H1 (cell line): ENCODE results near the gene GSTT4. TPM values are rescaled to one million over a fixed set of nuclear protein-coding genes. Genes with fewer than 3 reads are reported as not detected.

Experiments
- CTCF ChIA-PET: fragments of 300-600 bp; sonication (Branson Sonifier 250); formaldehyde crosslinking; loops from one replicate; lab custom pipeline; 2021; ENCODE audit not compliant: partially characterized antibody; lab: Charles Lee
- POLR2A ChIA-PET: fragments of 300-600 bp; sonication (Branson Sonifier 250); formaldehyde crosslinking; loops from one replicate; lab custom pipeline; 2021; ENCODE audit warnings: inconsistent platforms; ENCODE audit not compliant: partially characterized antibody; lab: Charles Lee
- DNase-seq, 2 experiments: peaks; one replicate each; pipeline versions ENCODE4 v3.0.0 to v3.0.0-alpha.2; 2010 to 2022; ENCODE audit warnings: low spot score in 2 of 2, low read depth in 1 of 2, mixed read lengths in 1 of 2
- FAIRE-seq: peaks from 2 replicates; lab custom pipeline; 2011; peaks lifted over from hg19 to GRCh38; lab: Jason Lieb, UNC
- H2AFZ ChIP-seq: 2 replicates; pipeline ENCODE4 v1.8.1; 2012; ENCODE audit warnings: low read length, inconsistent platforms
- H2AK5ac ChIP-seq: 2 replicates; pipeline ENCODE4 v1.6.1; 2013; ENCODE audit warnings: low read depth, low read length
- H2BK120ac ChIP-seq: replicated peaks from 2 replicates; pipeline ENCODE3; 2013; ENCODE audit warnings: low read depth, low read length, inconsistent platforms
- H2BK12ac ChIP-seq: 2 replicates; pipeline ENCODE4 v1.6.1; 2013; ENCODE audit warnings: low read depth, low read length
- H2BK15ac ChIP-seq: 2 replicates; pipeline ENCODE4 v1.6.1; 2013; ENCODE audit warnings: low read length
- H2BK20ac ChIP-seq: 2 replicates; pipeline ENCODE4 v1.6.1; 2013; ENCODE audit warnings: low read length
- H2BK5ac ChIP-seq: 2 replicates; pipeline ENCODE4 v1.6.1; 2013; ENCODE audit warnings: low read depth, low read length
- H3K14ac ChIP-seq: 2 replicates; pipeline ENCODE4 v1.6.1; 2013; ENCODE audit warnings: inconsistent platforms; ENCODE audit not compliant: insufficient read length
- H3K18ac ChIP-seq: 2 replicates; pipeline ENCODE4 v1.6.1; 2013; ENCODE audit warnings: low read length; ENCODE audit errors: extremely low read depth
- H3K23ac ChIP-seq: 2 replicates; pipeline ENCODE4 v1.6.1; 2013; ENCODE audit warnings: inconsistent platforms; ENCODE audit not compliant: insufficient read length
- H3K23me2 ChIP-seq: 2 replicates; pipeline ENCODE4 v1.6.1; 2013; ENCODE audit warnings: low read depth, low read length
- H3K27ac ChIP-seq: 2 replicates; pipeline ENCODE4 v1.6.1; 2011; ENCODE audit warnings: low read depth, low read length, inconsistent platforms
- H3K27me3 ChIP-seq, 4 experiments: replicated peaks in 1 of 4; 1 replicate in 1 of 4; 2 replicates in 3 of 4; pipeline versions ENCODE4 v1.6.1 to v1.8.1; 2011 to 2013; ENCODE audit warnings: low read length in 3 of 4, mild to moderate bottlenecking in 3 of 4, inconsistent platforms in 2 of 4, mixed read lengths in 2 of 4, moderate library complexity in 1 of 4; ENCODE audit not compliant: control insufficient read depth in 3 of 4, insufficient read depth in 3 of 4; ENCODE audit errors: extremely low read depth in 1 of 4
- H3K36me3 ChIP-seq, 4 experiments: 2 replicates each; pipeline versions ENCODE4 v1.6.1 to v1.8.1; 2011 to 2013; ENCODE audit warnings: mild to moderate bottlenecking in 4 of 4, low read length in 3 of 4, moderate library complexity in 2 of 4, control low read depth in 1 of 4, inconsistent platforms in 1 of 4; ENCODE audit not compliant: insufficient read depth in 4 of 4, control insufficient read depth in 2 of 4
- H3K4ac ChIP-seq: replicated peaks from 2 replicates; pipeline ENCODE3; 2013; ENCODE audit warnings: low read length, low read depth, mixed read lengths, inconsistent platforms; ENCODE audit not compliant: insufficient read length
- H3K4me1 ChIP-seq, 4 experiments: replicated peaks in 1 of 4; 1 replicate in 1 of 4; 2 replicates in 3 of 4; pipeline versions ENCODE4 v1.6.1 to v1.8.1; 2011 to 2013; ENCODE audit warnings: low read length in 3 of 4, inconsistent platforms in 2 of 4, mixed read lengths in 1 of 4; ENCODE audit not compliant: insufficient read depth in 4 of 4, control insufficient read depth in 3 of 4
- H3K4me2 ChIP-seq, 2 experiments: 2 replicates each; pipeline versions ENCODE4 v1.6.1 to v1.8.1; 2011 to 2013; ENCODE audit warnings: low read depth in 2 of 2, low read length in 2 of 2, control low read depth in 1 of 2, inconsistent platforms in 1 of 2, mild to moderate bottlenecking in 1 of 2; ENCODE audit not compliant: insufficient read depth in 1 of 2
- H3K4me3 ChIP-seq, 4 experiments: fragments of 200-600, 300-600 bp in 1 of 4; sonication (generic), shearing (Covaris generic), sonication (Bioruptor Twin) in 1 of 4; 2 replicates each; pipeline versions ENCODE4 v1.5.1 to v1.8.1; 2011 to 2016; ENCODE audit warnings: low read length in 4 of 4, low read depth in 3 of 4, control low read depth in 2 of 4, inconsistent platforms in 2 of 4, mild to moderate bottlenecking in 2 of 4, mixed read lengths in 1 of 4, moderate library complexity in 1 of 4; ENCODE audit not compliant: insufficient read depth in 2 of 4; ENCODE audit errors: extremely low read depth in 1 of 4
- H3K56ac ChIP-seq: replicated peaks from 2 replicates; pipeline ENCODE3; 2013; ENCODE audit warnings: low read depth, mild to moderate bottlenecking, mixed read lengths, low read length, inconsistent platforms; ENCODE audit not compliant: insufficient read length
- H3K79me1 ChIP-seq: 2 replicates; pipeline ENCODE4 v1.6.1; 2013; ENCODE audit warnings: low read depth, low read length, control low read depth
- H3K79me2 ChIP-seq, 2 experiments: 2 replicates each; pipeline versions ENCODE4 v1.6.1 to v1.8.1; 2012 to 2013; ENCODE audit warnings: low read length in 2 of 2, mild to moderate bottlenecking in 2 of 2, inconsistent platforms in 1 of 2; ENCODE audit not compliant: insufficient read depth in 2 of 2, control insufficient read depth in 1 of 2
- H3K9ac ChIP-seq, 4 experiments: replicated peaks in 1 of 4; 1 replicate in 1 of 4; 2 replicates in 3 of 4; pipeline versions ENCODE4 v1.6.1 to v1.8.1; 2011 to 2013; ENCODE audit warnings: low read depth in 3 of 4, low read length in 3 of 4, control low read depth in 2 of 4, mild to moderate bottlenecking in 2 of 4, moderate library complexity in 2 of 4, inconsistent platforms in 1 of 4; ENCODE audit errors: extremely low read depth in 1 of 4
- H3K9me3 ChIP-seq, 2 experiments: 2 replicates each; pipeline versions ENCODE4 v1.6.1 to v1.8.1; 2012 to 2013; ENCODE audit warnings: mild to moderate bottlenecking in 2 of 2, moderate library complexity in 2 of 2, control low read depth in 1 of 2, inconsistent platforms in 1 of 2, low read depth in 1 of 2, low read length in 1 of 2, mixed read lengths in 1 of 2; ENCODE audit not compliant: insufficient read depth in 2 of 2
- H4K20me1 ChIP-seq, 2 experiments: replicated peaks in 1 of 2; 2 replicates each; pipeline versions ENCODE3 to v1.8.1; 2011 to 2013; ENCODE audit warnings: inconsistent platforms in 2 of 2, low read length in 2 of 2, mild to moderate bottlenecking in 1 of 2; ENCODE audit not compliant: insufficient read depth in 2 of 2, control insufficient read depth in 1 of 2
- H4K5ac ChIP-seq: 2 replicates; pipeline ENCODE4 v1.6.1; 2013; ENCODE audit warnings: low read length, low read depth, mixed read lengths, inconsistent platforms; ENCODE audit not compliant: insufficient read length
- H4K8ac ChIP-seq: 2 replicates; pipeline ENCODE4 v1.8.0; 2013; ENCODE audit warnings: mild to moderate bottlenecking, moderate library complexity, low read length, inconsistent platforms; ENCODE audit not compliant: insufficient read depth; ENCODE audit errors: extremely low read depth
- H4K91ac ChIP-seq: replicated peaks from 2 replicates; pipeline ENCODE3; 2013; ENCODE audit warnings: low read length, mixed read lengths, inconsistent platforms; ENCODE audit not compliant: insufficient read length
- KDM4A ChIP-seq: IDR thresholded peaks from one replicate; pipeline ENCODE4 v1.7.1; 2012; ENCODE audit warnings: low read depth, mild to moderate bottlenecking, moderate library complexity, low read length, inconsistent platforms; ENCODE audit not compliant: severe bottlenecking
- POLR2AphosphoS5 ChIP-seq: IDR thresholded peaks from 2 replicates; pipeline ENCODE4 v1.6.1; 2011; ENCODE audit warnings: low read depth, low read length
- POU5F1 ChIP-seq: IDR thresholded peaks from 2 replicates; pipeline ENCODE4 v1.6.1; 2011; ENCODE audit warnings: low read depth, mild to moderate bottlenecking, low read length, moderate library complexity
- SIX5 ChIP-seq: IDR thresholded peaks from 2 replicates; pipeline ENCODE4 v1.6.1; 2011; ENCODE audit warnings: mild to moderate bottlenecking, low read depth, low read length
- SP1 ChIP-seq: IDR thresholded peaks from 2 replicates; pipeline ENCODE4 v1.6.1; 2011; ENCODE audit warnings: low read depth, low read length
- TAF7 ChIP-seq: optimal IDR thresholded peaks from 2 replicates; pipeline ENCODE3; 2011; ENCODE audit warnings: low read depth, mild to moderate bottlenecking, inconsistent platforms, low read length, moderate library complexity, borderline replicate concordance
- WGBS, 2 experiments: shearing (Covaris generic) in 1 of 2; methylation state at CpG; one replicate each; pipeline versions ENCODE4 v1.1.6 to v1.1.7; 2013 to 2015; ENCODE audit warnings: low lambda C conversion rate in 2 of 2, mixed read lengths in 2 of 2, inconsistent platforms in 1 of 2, low coverage in 1 of 2, missing lambda C conversion rate in 1 of 2; ENCODE audit not compliant: insufficient replicate concordance in 2 of 2, insufficient coverage in 1 of 2, insufficient read length in 1 of 2; ENCODE audit errors: extremely low coverage in 1 of 2, missing lambda C conversion rate in 1 of 2; 5-methylcytosine and 5-hydroxymethylcytosine counted together
- polyA plus RNA-seq, 7 experiments: library from polyadenylated mRNA; depleted of rRNA in 3 of 7; stranded (reverse) in 5 of 7; unstranded in 2 of 7; fragments of >200 nt in 5 of 7; fragments of 200-250 nt in 2 of 7; gene quantifications; 1 replicate in 5 of 7; 2 replicates in 1 of 7; 4 replicates in 1 of 7; pipeline versions ENCODE4 v1.2.1 to v1.2.3, GENCODE V29; 2011 to 2013; ENCODE audit warnings: missing spikeins in 2 of 7, mixed read lengths in 2 of 7
- total RNA-seq: library from RNA; stranded (reverse); fragmentation: NEBNext Ultra II Directional; extraction: Animal tissue kit (Norgen Biotek cat#: 25700); gene quantifications from 2 replicates; pipeline ENCODE4 v1.2.1, GENCODE V29; 2021
- TF ChIP-seq, protein P1 (sequence below), 3 experiments: IDR thresholded peaks; 1 replicate in 2 of 3; 2 replicates in 1 of 3; pipeline versions ENCODE4 v1.5.1 to v1.6.1; 2011; ENCODE audit warnings: low read length in 3 of 3, mild to moderate bottlenecking in 3 of 3, inconsistent platforms in 2 of 3, low read depth in 1 of 3, moderate library complexity in 1 of 3; ENCODE audit not compliant: insufficient read depth in 1 of 3; ENCODE audit errors: control extremely low read depth in 1 of 3

The GSTT4 gene
- total and polyA plus RNA-seq, 2 of the 8 experiments (the other 6 are each of a cell fraction or from before 2014, with no cell fraction given): 0.14 TPM; not detected in 1

DNA sequence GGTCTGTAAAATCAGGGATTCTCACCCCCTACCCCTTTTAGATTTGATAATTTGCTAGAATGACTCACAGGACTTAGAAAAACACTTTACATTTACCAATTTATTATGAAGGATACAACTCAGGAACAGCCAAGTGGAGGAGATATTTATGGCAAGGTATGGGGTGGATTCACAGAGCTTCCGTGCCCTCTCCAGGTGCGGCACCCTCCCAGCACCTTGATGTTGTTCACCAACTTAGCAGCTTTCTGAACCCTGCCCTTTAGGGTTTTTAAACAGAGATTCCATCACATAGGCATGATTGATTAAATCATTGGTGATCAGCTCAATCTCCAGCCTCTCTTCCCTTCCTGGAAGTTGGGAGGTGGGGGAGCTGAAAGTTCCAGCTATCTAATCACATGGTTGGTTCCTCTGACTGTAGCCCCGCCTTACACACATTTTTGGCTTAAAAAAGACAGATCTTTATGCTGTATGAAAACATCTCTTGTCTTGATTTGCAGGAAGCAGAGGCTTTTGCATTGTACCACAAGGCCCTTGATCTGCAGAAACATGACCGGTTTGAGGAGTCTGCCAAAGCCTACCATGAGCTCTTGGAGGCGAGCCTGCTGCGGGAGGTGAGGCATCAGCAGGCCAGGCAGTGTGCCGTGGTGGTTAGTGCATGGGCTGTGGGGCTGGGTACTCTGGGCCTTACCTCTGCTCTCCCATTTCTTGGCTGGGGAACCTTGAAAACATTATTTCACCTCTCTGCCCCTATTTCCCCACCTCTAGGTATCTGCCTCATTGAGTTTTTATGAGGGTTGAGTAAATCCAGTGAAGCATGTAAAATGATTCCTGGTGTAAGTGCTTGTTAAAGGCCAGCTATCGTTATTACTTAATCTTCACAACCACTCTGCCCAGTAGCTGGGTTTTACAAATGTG is 32.9 kb upstream of the GSTT4 start:
- Histone ChIP-seq H3K36me3 (peaks cover 5 to 35% (median 14%) of the 10 kb centered on the region in 4 experiments; a peak in 6 of 8 replicates), H2BK20ac (no peak overlapping the region), H3K56ac (no peak overlapping the region), H3K4me1 (no peaks in the 10 kb centered on the region), H3K23ac (no peak overlapping the region), H4K20me1 (peaks cover 0 to 5% of the 10 kb centered on the region in 2 experiments), H2BK5ac (no peak overlapping the region), H3K27me3 (no peaks in the 10 kb centered on the region), H2AK5ac (no peak overlapping the region), H4K8ac (no peak overlapping the region), H3K9ac (no peak overlapping the region), H2AFZ (no peak overlapping the region), H3K27ac (no peak overlapping the region), H4K5ac (no peak overlapping the region), H3K9me3 (no peaks in the 10 kb centered on the region), H3K4me2 (no peak overlapping the region), H2BK15ac (no peak overlapping the region), H2BK120ac (no peak overlapping the region), H3K23me2 (no peaks in the 10 kb centered on the region; the same call in 1 of the 2 replicates), H3K4me3 (no peak overlapping the region), H4K91ac (no peak overlapping the region), H3K79me2 (peaks cover 0 to 16% of the 10 kb centered on the region in 2 experiments; a peak in 1 of 4 replicates), H2BK12ac (no peak overlapping the region), H3K79me1 (peaks cover 2% of the 10 kb centered on the region; the same call in 1 of the 2 replicates), H3K18ac (no peak overlapping the region), H3K14ac (no peak overlapping the region), H3K4ac (no peak overlapping the region)
- TF ChIP-seq POLR2AphosphoS5 (no peak), TAF7 (no peak), POU5F1 (no peak), SP1 (no peak), KDM4A (no peak), SIX5 (no peak)
- TF ChIP-seq, protein P1, sequence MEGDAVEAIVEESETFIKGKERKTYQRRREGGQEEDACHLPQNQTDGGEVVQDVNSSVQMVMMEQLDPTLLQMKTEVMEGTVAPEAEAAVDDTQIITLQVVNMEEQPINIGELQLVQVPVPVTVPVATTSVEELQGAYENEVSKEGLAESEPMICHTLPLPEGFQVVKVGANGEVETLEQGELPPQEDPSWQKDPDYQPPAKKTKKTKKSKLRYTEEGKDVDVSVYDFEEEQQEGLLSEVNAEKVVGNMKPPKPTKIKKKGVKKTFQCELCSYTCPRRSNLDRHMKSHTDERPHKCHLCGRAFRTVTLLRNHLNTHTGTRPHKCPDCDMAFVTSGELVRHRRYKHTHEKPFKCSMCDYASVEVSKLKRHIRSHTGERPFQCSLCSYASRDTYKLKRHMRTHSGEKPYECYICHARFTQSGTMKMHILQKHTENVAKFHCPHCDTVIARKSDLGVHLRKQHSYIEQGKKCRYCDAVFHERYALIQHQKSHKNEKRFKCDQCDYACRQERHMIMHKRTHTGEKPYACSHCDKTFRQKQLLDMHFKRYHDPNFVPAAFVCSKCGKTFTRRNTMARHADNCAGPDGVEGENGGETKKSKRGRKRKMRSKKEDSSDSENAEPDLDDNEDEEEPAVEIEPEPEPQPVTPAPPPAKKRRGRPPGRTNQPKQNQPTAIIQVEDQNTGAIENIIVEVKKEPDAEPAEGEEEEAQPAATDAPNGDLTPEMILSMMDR (IDR thresholded peaks at IDR 0.05; ENCODE audit: control extremely low read depth in 1 of 3, insufficient read depth in 1 of 3, low read depth in 1 of 3, low read length in 3 of 3): no peak
- ChIA-PET CTCF (interaction anchor here (0.7 to 2.0 kb wide), 6 partner anchors 8 to 143 kb away, joined by 3 to 5 read pairs (median 3); no protein-coding TSS in a partner anchor), POLR2A (interaction anchor here (0.7 kb wide), 1 partner anchor 102 kb away, joined by 3 read pairs; no protein-coding TSS in a partner anchor)
- FAIRE-seq (no peak), DNase-seq (no peak)
- 95% methylated on average over 8 of the region's 8 CpGs; no CpG with 5 or more reads in 1 of the 2 experiments for WGBS, 2 experiments
